GM18951 (cell line): ENCODE results near the gene SLAMF7.

Experiments used
- POLR2A ChIP-seq: IDR thresholded peaks from 4 replicates; pipeline ENCODE4 v1.6.1; 2011; ENCODE audit warnings: mild to moderate bottlenecking; ENCODE audit not compliant: insufficient read length, insufficient read depth; ENCODE audit errors: extremely low read depth
- in situ Hi-C: fragments of 300-500 bp; cut with MboI; formaldehyde crosslinking; loops from one replicate; pipeline ENCODE4 v1.12.0; 2022; ENCODE audit warnings: low sequenced_read_pairs, mixed read lengths, inconsistent platforms; ENCODE audit not compliant: unreplicated experiment

Gene SLAMF7

GRCh38 chr1:160799641-160800040 lies 60.6 kb downstream of the SLAMF7 start:
- in situ Hi-C loops = no loop called here
- TF ChIP-seq POLR2A = no peak

GRCh38 chr1:160800142-160800541 lies 61.1 kb downstream of the SLAMF7 start:
- TF ChIP-seq POLR2A = no peak
- in situ Hi-C loops = no loop called here

- in situ Hi-C loops = no loop called here
- no peak for TF ChIP-seq POLR2A
Observed at GRCh38 chr1:160800645-160801408, 61.8 kb downstream of the SLAMF7 start.

GRCh38 chr1:160801836-160802580 lies 63.0 kb downstream of the SLAMF7 start:
- TF ChIP-seq POLR2A = no peak
- in situ Hi-C loops = no loop called here
